GM19438 (cell line): ENCODE data around the gene NPM3.

Experiments used
- ATAC-seq: cut with Tn5 transposase; IDR thresholded peaks from one replicate; pipeline ENCODE4 v1.9.1; 2021; ENCODE audit warnings: low read depth; ENCODE audit not compliant: unreplicated experiment

The NPM3 gene

DNA sequence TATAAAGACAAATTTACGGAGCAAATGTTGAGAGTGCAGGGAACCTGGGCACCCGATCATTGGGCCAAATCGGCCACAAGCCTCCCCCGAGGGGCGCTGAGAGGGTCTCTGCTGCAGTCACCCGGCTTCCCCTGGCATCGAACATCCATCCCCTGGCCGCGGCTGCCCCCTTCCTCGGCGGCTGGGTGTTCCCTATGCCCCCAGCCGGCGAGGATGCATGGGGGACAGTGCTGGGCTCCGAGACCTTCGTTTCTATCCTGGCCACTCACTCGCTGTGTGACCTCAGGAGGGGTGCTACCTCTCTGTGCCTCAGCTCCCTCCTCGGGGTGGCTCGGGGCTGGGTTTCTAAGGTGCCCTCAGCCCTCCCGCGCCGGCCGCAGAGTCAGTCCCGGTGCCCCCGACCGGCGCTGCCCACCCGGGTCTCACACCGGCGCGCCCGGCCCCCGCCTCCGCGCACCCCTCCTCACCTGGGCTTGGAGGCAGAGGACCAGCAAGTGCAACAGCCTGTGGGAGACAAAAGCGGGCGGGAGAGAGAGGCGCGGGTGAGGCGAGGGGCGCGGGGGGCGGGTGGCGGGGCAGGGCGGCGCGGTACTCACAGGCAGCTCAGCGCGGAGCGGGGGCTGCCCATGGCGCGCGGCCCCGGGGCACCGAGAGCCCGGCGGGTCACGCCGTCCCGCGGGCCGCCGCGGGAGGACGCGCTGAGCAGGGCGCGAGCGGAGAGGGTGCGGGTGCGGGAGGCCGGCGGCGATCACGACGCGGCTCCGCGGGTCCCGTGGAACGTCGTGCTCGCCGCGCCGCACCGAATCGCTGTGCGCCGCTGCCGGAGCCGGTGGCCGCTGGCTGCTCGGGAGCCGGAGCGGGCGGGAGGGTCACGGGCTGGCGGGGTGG lies 7.7 kb downstream of the NPM3 start, which contains the start of gene FGF8:
Gene FGF8 (minus strand): TSS at position 842 of the 888 bp plus-strand sequence. CDS start 214 bp downstream, at position 628.
- no peak for ATAC-seq

- no peak for ATAC-seq
Observed at GRCh38 chr10:101774589-101775272, 8.5 kb downstream of the NPM3 start.

DNA sequence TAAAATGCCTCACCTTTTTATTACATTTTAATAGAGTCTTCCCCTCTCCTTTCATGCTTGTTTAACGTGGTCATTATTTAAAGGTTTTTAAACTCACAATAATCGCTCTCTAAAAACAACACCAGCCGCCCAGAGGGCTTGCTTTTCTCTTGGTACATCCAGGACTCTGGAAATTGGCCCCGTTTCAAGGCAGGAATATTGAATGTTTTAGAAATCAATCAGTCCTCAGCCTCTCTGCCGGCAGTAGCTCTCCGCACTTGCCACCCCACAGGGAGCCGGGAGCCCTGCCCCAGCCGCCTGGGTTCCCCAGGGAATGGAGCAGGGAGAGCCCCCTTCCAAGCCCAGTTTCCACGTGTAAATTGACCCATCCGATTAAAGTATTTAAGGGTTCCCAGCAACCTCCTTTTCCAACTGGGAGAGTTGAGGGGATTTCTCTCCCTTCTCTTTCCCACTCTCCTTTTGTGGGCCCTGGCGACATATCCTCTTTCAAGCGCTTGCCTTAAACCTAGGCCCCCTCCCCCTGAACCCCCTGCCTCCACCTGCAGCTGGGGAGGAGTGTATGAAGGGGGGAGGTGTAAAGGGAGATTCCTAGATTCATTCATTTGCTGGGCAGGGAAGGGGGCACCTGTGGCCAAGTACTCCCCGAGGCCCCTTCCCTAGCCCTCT lies 9.2 kb downstream of the NPM3 start:
- ATAC-seq = no peak

DNA sequence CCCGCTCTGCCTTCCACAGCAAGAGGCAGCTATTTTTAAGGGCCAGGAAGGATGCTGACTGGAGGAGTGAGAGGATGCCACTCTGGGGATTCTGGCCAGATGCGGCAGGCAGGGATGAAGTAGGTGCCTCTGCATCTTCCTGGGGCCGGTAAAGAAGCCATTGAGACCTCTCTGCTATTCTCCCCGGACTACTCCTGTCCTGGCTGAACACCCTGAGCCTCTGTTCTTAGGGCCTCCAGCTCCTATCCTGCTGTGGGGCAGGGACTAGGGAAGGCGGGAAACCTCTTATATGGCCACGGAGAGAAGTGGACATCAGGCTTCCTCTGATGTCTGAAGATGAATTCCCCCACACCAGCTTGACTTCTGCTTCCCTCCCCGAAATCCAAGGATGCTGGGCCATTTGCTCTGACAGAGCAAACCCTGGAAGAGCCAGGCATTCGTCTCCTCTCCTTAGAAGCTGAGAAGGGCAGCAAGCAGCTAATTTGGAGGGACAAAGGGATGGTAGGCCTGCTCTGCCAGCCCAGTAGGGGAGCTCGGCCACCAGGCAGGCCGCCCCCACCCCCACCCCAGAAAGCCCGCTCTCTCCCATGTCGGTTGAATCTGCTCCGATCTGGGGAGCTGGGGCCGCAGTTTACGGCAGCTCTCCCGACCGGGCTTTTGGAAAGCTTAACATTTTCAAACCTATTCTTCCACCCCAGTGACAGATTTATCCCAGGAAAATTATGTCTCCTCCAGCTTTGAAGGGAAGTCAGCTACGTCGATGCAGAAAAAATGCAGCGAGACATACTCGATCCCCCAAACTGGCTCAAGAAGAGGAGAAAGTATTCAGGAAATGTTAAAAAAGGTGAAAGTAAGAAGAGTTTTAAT lies 10.1 kb downstream of the NPM3 start:
- no peak for ATAC-seq

DNA sequence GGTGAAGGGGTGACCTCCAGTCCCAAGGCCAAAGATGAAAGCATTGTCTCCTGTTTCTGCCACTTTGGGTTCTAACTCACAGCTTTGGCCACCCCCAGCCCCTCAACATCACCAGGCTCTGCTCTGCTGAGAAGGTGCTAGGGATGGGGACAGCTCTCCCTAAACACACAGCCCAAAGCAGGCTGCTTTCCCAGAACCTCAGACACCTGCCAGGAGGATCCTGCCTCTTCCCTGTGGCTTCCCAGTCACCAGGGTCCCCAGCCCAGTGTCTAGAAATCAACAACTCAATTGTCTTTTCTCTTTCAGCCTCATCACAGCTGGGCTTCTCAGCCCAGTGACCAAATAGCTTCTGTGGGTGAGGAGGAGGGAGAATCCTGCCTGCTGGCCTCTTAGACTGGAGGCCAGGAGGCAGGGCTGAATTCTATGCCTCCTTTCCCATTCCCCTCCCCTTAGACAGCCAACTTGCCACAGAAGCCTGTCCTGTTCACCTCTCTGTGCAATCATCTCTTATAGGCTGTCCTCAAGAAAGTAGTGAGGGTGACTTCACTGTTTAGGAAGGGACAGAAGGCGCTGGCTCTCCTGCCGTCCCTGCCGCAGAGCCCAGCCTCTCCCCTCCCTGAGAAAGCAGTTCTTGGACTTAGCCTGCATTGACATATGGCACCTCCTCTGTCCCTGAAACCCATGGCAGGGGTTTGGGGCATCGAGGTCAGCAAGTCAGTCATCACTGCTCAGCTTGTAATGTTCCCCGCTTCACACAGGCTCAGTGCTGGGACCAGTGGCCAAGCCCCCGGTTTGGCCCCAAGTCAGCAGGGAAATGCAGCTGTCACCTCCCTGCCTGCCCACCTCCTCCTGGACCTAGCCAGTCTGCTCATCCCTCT lies 11.0 kb downstream of the NPM3 start:
- ATAC-seq = no peak

DNA sequence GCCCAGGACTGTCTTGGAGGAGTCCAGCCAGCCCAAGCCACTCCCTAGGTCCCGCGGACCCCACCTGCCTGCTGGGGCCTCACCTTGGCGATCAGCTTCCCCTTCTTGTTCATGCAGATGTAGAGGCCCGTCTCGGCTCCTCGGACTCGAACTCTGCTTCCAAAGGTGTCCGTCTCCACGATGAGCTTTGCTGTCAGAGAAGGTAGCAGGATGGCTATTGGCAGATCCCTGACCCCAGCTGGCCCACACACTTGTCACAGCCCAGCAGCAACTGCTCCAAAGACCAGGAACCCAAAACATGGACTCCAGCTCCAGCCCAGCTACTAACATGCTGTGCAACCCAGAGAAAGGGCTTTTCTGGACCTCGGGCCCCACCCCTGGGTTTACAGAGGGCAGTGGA lies 11.9 kb downstream of the NPM3 start:
- ATAC-seq = no peak

DNA sequence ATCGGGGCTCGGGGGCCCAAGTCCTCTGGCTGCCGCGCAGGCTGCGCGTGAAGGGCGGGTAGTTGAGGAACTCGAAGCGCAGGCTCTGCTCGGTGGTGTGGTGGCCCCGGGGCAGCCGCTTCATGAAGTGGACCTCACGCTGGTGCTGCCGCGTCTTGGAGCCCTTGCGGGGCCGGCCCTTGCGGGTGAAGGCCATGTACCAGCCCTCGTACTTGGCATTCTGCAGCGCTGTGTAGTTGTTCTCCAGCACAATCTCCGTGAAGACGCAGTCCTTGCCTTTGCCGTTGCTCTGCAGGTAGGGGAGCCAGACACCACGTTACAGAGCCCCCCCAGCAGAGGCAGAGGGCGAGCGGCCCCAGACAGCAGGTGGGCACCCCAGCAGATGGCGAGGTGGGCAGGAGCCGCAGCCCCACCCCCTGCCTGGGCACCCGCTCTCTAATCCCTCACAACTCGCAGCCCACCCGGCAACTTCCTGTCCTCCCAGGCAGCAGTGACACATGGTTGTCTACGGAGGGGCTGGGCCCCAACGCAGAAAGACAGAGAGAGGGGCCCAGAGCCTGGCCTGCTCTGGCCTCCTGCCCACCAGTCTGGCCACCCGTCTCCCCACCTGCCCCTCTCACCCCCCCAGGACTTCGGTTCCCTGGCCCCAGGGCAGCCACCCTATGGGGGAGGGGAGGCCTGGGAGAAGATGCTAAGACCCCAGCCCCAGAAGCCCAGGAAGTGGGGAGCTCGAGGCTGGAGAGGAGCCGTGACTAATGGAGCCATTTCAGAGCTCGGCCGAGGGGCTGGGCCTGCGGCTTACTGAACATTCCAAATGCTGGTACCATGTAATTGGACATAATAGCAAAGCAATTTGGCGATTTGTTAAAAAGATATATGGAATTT lies 12.7 kb downstream of the NPM3 start:
- ATAC-seq = no peak

GRCh38 chr10:101769541-101770180 lies 13.6 kb downstream of the NPM3 start:
- no peak for ATAC-seq

DNA sequence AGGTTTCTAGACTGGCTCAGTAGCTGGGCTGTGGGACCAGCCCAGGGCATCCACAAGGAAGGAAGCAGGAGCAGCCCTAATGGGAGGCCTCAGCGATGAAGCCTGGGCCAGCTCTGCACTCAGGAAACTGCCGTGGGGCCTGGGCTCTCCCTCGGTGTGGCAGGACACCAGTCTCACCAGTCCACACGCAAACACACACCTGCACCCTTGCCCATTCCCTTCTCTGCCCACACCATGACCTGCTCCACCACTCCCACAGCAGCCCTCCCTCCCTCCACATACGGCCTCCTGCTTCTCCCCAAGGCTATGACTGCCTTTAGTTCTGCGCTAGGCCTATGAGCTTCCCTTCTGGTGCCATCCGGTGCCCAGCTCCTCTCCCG lies 14.5 kb downstream of the NPM3 start:
- no peak for ATAC-seq

DNA sequence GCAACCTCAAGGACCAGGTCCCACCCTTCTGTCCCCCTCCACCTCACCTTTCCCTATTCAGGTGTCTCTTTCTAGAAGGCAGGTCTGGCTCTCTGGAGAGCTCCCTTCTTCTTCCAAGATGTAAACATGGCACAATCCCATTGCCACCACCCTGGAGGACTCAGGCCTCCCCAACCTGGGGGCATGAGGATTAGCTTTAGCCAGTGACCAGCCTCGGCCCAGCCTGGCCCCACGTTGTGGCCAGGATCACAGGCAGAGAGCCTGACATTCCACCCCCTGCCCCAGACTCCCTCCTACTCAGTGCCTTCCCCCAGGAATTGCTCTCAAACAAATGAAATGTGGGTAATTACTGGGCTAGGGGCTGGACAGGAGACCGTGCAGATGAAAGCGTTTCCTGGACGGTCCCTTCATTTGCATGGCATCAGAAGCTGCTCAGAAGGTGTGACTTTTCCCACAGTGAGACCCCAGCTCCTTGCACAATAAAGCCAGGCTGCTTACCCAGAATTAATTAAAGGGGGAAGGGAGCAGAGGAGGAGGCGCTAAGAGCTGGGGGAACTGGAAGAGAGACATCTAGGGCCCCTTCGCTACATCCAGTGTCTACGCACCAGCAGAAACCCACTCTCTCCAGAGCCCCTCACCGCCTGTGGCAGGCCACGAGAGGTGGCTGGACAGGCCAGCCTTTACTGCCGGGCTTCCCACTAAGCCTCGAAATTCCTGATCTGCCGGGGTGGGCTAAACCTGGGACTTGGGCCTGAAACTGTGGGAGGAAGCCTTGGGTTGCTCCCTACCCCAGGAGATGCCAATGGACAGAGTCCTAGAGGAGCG lies 15.1 kb downstream of the NPM3 start:
- no peak for ATAC-seq

GRCh38 chr10:101767600-101767945 lies 15.7 kb downstream of the NPM3 start:
- ATAC-seq = no peak

DNA sequence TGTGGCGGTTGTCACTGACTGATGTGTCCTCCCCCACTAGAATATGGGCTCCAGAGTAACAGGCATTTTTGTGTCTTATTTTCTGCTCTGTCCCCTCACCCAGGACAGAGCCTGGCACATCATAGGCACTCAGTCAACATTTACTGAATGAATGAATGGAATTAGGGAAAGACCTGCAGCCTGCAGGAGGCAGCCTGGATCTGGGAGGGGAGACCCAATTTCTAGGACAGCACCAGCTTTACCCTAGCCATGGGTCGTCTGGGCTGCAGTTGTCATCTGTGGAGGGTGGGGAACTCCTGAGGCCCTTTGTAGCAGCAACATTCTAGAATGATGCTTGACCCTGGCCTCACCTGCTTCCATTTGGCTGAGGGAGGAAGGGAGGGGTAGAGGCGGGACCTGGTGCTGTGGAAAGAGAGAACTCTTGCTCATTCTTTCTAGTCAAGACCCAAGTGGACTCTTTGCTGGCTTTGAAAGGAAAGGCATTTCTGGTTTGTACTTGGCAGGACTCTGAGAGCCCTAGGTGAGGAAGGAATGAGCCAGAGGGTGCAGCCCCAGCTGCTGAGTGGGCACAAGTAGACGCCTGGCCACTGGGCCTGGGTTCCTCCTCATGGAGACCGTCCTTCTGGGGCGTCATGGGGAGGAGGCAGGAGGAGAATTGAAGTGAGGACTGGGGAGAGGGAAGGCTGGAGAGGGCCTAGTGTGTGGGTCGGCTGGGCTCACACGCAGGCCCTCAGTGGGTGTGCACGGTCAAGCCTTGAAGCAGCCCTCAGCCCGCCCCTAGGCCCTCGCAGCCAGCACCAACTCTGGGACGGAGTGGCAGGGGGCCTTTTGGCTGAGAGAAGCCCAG lies 16.3 kb downstream of the NPM3 start:
- no peak for ATAC-seq

- no peak for ATAC-seq
Observed at GRCh38 chr10:101766306-101766705, 16.9 kb downstream of the NPM3 start.

- ATAC-seq = no peak
Observed at GRCh38 chr10:101763141-101763846, 20.0 kb downstream of the NPM3 start.

DNA sequence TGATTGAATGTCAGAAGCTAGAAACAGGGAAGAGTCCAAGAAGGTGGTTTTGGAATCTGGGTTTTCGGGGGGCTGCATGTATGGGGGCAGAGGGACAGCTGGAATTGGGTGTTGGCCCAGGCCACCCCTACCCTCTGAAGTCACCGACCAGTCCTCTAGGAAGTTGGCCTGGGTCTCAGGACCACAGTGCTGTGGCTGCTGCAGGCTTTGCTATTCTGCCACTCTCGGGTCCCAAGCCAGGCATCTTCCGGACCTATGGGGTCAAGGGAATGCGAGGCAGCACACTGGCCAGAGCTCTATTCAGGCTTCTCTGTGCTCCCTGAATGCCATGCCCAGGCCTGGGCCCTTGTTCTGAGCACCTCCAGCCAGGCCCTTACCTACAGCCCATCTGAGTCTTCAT lies 20.5 kb downstream of the NPM3 start:
- ATAC-seq = no peak

DNA sequence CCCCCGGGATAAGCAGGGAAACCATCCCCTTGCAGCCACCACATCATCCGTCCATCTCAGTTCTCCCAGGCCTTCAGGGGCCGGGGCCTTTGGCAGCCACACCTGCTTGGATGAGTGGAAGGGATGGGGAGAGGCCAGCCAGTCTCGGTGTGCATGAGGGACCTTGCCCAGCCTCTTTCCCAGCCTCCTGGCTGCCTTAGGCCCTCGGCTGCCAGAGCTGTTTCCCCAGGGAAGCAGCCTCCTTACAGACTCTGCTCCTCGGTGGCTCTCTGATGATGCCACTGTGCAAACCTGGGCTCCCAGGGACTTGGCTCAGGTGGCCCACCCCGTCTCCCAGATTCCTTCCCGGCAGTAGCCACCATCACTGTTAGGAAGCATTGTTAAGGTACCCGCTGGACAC lies 22.0 kb downstream of the NPM3 start:
- ATAC-seq = no peak
